Measurements from ENCODE around the gene CCDC90B.

The CCDC90B gene

GRCh38 chr11:83252266-83252665, 33.9 kb downstream of the CCDC90B start:
- no peak for TF ChIP-seq NFIC (IDR thresholded peaks at IDR 0.05)
- no peak for TF ChIP-seq EP300 (IDR thresholded peaks at IDR 0.05; ENCODE audit: borderline replicate concordance)
- no peak for TF ChIP-seq RAD21 (IDR thresholded peaks at IDR 0.05; ENCODE audit: low read depth)
- TF ChIP-seq ZBTB7A (IDR thresholded peaks at IDR 0.05; ENCODE audit: low read depth): no peak
- TF ChIP-seq CREB1 (IDR thresholded peaks at IDR 0.05; ENCODE audit: low read depth): no peak
- TF ChIP-seq, protein P1, sequence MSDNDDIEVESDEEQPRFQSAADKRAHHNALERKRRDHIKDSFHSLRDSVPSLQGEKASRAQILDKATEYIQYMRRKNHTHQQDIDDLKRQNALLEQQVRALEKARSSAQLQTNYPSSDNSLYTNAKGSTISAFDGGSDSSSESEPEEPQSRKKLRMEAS (IDR thresholded peaks at IDR 0.05): no peak
- no peak for TF ChIP-seq TAF1 (IDR thresholded peaks at IDR 0.05; ENCODE audit: low read depth)
- TF ChIP-seq CEBPB (IDR thresholded peaks at IDR 0.05): no peak
- TF ChIP-seq USF1 (IDR thresholded peaks at IDR 0.05): no peak
- no peak for TF ChIP-seq TEAD4 (IDR thresholded peaks at IDR 0.05)
- no peak for TF ChIP-seq EGR1 (IDR thresholded peaks at IDR 0.05)
- no peak for TF ChIP-seq REST (IDR thresholded peaks at IDR 0.05; ENCODE audit: low read depth)
- no peak for TF ChIP-seq TCF12 (IDR thresholded peaks at IDR 0.05; ENCODE audit: low read depth)
- no peak for TF ChIP-seq YY1 (IDR thresholded peaks at IDR 0.05; ENCODE audit: low read depth)
- no peak for TF ChIP-seq FOXM1 (IDR thresholded peaks at IDR 0.05; ENCODE audit: borderline replicate concordance, low read depth)

DNA sequence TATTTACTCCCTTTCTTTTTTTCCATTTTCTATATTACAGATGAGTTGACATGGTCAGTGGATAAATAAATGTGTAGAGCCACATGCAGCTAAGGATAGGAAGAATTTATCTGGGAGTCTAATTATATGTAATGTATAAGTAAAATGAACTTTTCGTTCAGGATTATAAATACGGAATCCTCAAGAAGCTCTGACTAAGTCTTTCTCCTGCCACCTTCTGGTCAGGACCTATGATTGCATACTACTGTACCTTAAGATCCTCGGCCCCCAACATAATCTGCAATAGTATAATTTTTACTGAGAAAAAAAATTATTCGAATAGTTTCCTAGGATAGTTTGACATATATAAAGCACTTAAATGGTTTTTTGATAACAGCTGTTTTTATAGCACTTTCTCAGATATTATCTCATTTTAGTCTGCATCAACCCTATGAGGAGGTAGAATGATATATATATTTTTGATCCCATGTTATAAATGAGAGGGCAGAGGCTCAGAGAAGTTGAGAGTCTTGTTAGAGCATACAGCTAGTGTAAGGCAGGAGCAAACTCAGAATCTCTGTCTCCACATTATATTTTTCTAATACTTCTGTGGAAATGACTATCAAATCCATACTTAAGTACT, 36.1 kb downstream of the CCDC90B start:
- TF ChIP-seq TAF1 (IDR thresholded peaks at IDR 0.05; ENCODE audit: low read depth) (no peak), EGR1 (IDR thresholded peaks at IDR 0.05) (no peak), RAD21 (IDR thresholded peaks at IDR 0.05; ENCODE audit: low read depth) (peak; percentile 57), ZBTB7A (IDR thresholded peaks at IDR 0.05; ENCODE audit: low read depth) (no peak)
- TF ChIP-seq, protein P1 (IDR thresholded peaks at IDR 0.05): no peak

DNA sequence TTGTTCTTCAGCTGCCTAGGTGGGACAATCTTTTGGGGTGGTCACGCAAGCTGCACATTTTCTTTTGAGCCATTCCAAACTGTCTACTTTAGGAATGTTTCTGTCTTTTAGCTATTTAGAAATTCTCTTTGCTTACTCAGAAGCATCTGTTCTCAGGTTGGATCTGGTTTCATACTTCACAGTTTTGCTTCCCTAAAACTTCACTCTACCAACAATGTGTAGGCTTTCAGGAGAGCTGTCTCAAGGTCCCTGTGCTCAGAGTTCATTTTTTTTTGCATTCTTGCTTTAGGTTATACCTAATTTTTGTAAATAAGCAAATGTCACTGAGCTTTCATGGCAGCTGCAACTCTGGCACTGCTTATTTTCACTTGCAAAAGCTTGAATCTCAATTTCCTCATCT, 36.7 kb downstream of the CCDC90B start:
- TF ChIP-seq USF1 (IDR thresholded peaks at IDR 0.05) (no peak), RAD21 (IDR thresholded peaks at IDR 0.05; ENCODE audit: low read depth) (no peak), CREB1 (IDR thresholded peaks at IDR 0.05; ENCODE audit: low read depth) (no peak), YY1 (IDR thresholded peaks at IDR 0.05; ENCODE audit: low read depth) (no peak), ZBTB7A (IDR thresholded peaks at IDR 0.05; ENCODE audit: low read depth) (no peak), FOXM1 (IDR thresholded peaks at IDR 0.05; ENCODE audit: borderline replicate concordance, low read depth) (no peak), EP300 (IDR thresholded peaks at IDR 0.05; ENCODE audit: borderline replicate concordance) (no peak), TAF1 (IDR thresholded peaks at IDR 0.05; ENCODE audit: low read depth) (no peak), EGR1 (IDR thresholded peaks at IDR 0.05) (no peak), REST (IDR thresholded peaks at IDR 0.05; ENCODE audit: low read depth) (no peak), TEAD4 (IDR thresholded peaks at IDR 0.05) (no peak), NFIC (IDR thresholded peaks at IDR 0.05) (no peak), CEBPB (IDR thresholded peaks at IDR 0.05) (no peak)
- TF ChIP-seq, protein P1 (IDR thresholded peaks at IDR 0.05): no peak

DNA sequence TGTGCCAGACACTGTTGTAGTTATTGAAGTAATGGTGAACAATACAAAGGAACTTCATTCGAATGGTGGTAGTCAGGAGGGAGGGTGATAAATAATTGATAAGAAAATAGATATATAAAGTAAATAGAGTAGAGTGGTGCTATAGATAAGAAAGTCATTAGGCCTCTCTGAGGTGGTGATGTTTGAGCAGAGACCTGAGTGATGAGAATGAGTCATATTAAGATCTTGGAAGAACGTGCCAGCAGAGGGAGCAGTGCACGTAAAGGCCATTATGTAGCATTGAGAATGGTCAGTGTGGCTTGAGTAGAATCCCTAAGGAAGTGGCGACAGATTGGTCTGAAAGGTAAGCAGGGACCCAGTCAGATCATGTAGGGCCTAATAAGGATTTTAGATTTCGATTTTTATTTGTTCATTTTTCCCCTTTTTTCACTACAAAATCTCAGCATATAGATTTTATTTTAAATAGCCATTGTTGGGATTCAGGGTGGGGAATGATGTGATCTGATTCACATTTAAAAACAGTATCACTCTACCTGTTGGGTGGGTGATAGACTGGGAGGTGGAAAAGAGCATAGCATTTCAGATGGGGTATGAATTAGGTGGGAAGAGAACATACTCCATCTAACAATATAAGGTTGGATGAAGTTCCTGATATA, 44.7 kb downstream of the CCDC90B start:
- TF ChIP-seq RAD21 (IDR thresholded peaks at IDR 0.05; ENCODE audit: low read depth) (peak; percentile 55), CREB1 (IDR thresholded peaks at IDR 0.05; ENCODE audit: low read depth) (no peak), REST (IDR thresholded peaks at IDR 0.05; ENCODE audit: low read depth) (no peak), NFIC (IDR thresholded peaks at IDR 0.05) (no peak), USF1 (IDR thresholded peaks at IDR 0.05) (no peak), CEBPB (IDR thresholded peaks at IDR 0.05) (no peak), TEAD4 (IDR thresholded peaks at IDR 0.05) (no peak)
- TF ChIP-seq, protein P1 (IDR thresholded peaks at IDR 0.05): no peak

Data from Ishikawa (cell line).